Left kidney (tissue), 2 donors: ENCODE results near the gene ZNF280A. TPM values are rescaled to one million over a fixed set of nuclear protein-coding genes. Genes with fewer than 3 reads are reported as not detected.
"Not testable (repeated sequence)": the region's sequence is repeated elsewhere in the genome, so short reads cannot be mapped to it uniquely, and the experiment has no call there.

ENCODE experiments used
- DNase-seq: peaks from one replicate; pipeline ENCODE4 v3.0.0-alpha.2; 2013
- polyA plus RNA-seq: library from polyadenylated mRNA; unstranded; fragments of 120-200 nt; gene quantifications from one replicate; pipeline ENCODE4 v1.2.1, GENCODE V29; 2013; ENCODE audit not compliant: insufficient read length

The ZNF280A gene
- polyA plus RNA-seq, 1 donor = not detected

DNA sequence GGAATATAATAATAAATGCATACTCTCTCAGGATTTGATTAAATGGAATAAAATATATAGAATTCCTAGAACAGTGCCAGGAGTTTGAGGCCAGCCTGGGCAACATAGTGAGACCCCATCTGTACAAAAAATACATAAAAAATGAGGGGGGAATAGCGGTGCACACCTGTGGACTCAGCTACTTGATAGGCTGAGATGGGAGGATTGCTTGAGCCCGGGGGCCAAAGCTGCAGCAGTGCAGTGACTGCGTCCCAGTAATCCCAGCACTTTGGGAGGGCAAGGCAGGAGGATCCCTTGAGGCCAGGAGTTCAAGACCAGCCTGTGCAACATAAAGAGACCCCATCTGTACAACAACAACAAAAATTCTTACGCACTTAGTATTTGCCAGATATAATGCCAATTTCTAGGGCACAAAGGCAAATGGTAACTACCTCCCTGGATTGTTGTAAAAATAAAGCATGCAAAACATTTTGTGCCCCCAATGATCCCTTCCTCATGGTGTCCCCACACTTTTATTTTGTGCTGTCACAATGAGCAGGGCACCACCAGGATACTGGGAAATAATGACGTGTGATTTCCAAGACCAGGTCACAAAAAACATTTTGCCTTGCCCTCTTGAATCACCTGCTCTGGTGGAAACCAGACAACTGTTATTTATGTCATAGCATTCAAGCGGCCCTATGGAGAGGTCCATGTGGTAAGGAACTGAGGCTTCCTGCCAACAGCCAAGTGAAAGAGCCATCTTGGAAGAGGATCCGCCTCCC lies 18.3 kb upstream of the ZNF280A start:
- no peak for DNase-seq

- no peak for DNase-seq
Measured at GRCh38 chr22:22536916-22537315, 16.8 kb upstream of the ZNF280A start.

DNA sequence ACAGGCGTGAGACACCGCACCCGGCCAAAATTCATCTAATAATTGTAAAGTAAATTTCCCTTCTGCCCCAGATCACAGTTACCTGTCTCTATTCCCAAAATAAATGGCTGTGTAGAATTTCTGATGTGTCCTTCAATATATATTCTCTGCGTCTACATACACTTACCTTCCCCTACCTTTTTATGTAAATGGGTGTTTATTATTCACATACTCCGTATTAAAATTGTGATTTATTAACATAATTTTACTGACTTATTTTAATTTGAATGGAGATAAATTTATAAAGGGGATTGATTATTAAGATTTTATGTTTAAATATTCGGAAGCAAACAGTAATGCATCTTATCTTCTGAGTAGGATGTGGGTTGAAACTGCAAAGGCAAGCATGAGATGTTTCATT lies 16.4 kb upstream of the ZNF280A start:
- no peak for DNase-seq

DNA sequence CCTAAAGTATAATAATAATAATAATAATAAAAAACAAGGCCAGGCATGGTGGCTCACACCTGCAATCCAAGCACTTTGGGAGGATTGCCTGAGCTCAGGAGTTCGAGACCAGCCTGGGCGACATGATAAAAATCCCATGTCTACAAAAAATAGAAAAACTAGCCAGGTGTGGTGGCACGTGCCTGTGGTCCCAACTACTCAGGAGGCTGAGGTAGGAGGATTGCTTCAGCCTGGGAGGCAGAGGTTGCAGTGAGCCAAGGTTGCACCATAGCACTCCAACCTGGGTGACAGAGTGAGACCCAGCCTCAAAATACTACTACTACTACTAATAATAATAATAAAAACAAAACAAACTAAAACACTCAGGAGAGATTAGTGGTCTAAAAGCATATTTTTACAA lies 15.6 kb upstream of the ZNF280A start:
- DNase-seq = no peak

DNA sequence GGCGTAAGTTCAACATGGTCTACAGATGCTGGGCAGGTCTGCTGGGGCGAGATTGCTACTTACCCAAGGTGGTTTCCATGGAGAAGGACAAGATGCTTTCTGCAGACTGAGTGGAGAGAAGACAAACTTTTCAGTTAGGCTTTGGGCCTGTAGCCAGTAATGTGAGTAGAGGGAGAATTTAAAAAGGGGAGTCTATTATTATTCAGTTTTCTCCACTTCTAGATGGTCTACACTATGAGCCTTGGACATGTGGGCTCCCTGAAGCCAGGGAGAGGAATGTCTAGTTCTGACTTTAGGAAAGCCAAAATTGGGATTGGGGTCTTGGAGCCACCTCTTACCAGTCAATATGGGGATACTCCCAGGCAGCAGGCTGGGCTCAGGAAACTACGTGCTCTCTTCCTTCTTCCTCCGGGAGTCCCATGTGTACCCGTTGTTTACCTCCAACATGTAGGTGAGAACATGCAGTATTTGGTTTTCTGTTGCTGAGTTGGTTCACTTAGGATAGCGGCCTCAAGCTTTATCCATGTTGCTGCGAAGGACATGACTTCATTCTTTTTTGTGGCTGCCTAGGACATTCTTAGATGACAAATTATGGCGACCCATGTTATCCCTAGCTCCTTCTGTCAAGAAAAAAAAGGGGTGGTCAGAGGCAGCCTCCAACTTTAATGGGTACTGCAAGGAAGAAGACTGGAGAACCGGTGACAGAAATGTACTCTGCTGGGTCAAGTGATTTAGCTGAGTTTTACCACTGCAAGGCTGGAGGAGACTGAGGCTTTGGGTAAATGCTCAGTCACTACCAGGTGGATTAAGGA lies 14.7 kb upstream of the ZNF280A start:
- DNase-seq = no peak

DNA sequence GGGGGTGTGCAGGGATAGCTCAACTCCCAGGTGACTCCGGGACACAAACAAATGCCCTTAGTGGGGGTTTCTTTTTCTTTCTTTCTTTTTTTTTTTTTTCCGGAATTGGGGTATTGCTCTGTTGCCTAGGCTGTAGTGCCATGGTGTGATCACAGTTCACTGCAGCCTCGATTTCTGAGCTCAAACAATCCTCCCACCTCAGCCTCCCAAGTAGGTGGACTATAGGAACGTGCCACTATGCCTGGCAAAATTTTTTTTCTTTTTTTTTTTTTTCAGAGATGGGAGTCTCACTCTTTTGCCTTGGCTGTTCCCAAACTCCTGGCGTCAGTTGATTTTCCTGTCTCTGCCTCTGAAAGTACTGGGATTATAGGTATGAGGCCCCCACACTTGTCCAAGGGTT lies 13.8 kb upstream of the ZNF280A start:
- no peak for DNase-seq

- no peak for DNase-seq
Measured at GRCh38 chr22:22533417-22533816, 13.3 kb upstream of the ZNF280A start.

DNA sequence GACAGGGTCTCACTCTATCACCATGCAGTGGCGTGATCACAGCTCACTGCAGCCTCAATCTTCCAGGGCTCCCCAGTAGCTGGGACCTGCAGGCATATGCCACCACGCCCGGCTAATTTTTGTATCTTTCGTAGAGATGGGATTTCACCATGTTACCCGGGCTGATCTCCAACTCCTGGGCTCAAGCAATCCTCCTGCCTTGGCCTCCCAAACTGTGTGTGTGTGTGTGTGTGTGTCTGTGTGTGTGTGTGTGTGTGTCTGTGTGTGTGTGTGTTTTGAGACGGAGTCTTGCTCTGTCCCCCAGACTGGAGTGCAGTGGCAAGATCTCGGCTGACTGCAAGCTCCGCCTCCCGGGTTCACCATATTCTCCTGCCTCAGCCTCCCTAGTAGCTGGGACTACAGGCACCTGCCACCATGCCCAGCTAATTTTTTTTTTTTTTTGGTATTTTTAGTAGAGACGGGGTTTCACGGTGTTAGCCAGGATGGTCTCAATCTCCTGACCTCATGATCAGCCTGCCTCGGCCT lies 12.5 kb upstream of the ZNF280A start:
- DNase-seq = not testable (repeated sequence)

- no peak for DNase-seq
Measured at GRCh38 chr22:22531770-22532546, 11.9 kb upstream of the ZNF280A start.

- no peak for DNase-seq
Measured at GRCh38 chr22:22528780-22529179, 8.7 kb upstream of the ZNF280A start.

DNA sequence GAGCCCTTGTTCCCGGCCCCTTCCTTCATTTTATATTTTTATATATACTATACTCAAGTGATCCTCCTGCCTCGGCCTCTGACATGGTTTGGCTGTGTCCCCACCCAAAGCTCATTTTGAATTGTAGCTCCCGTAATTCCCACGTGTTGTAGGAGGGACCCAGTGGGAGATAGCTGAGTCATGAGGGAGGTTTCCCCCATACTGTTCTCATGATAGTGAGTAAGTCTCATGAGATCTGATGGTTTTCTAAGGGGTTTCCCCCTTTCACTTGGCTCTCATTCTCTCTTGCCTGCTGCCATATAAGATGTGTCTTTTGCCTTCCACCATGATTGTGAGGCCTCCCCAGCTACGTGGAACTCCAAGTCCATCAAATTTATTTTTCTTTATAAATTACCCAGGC lies 7.2 kb upstream of the ZNF280A start:
- DNase-seq = no peak

DNA sequence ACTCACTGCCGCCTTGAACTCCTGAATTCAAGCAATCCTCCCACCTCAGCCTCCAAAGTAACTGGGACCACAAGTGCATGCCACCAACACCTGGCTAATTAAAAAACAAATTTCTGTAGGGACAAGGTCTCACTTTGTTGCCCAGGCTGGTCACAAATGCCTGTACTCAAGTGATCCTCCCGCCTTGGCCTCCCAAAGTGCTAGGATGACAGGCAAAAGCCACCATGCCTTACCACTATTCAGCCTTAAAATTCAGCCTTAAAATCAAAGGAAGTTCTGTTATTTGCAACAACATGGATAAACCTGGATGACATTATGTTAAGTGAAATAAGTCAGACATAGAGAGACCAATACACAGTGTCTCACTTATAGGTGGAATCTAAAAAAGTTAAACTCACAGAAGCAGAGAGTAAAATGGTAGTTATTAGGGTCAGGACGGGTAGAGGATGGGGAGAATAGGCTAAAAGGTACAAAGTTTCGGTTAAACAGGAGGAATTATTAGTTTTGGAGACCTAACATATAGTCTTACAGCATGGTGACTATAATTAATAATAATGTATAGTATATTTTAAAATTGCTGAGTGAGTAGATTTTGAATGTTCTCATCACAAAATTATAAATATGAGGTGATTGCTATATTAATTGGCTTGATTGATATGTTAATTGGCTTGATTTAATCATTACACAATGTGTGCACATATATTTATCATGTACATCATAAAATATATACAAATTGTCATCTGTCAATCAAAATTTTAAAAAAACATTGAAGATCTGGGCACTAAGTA lies 6.2 kb upstream of the ZNF280A start:
- DNase-seq = no peak

- no peak for DNase-seq
Measured at GRCh38 chr22:22523494-22523893, 3.4 kb upstream of the ZNF280A start.

DNA sequence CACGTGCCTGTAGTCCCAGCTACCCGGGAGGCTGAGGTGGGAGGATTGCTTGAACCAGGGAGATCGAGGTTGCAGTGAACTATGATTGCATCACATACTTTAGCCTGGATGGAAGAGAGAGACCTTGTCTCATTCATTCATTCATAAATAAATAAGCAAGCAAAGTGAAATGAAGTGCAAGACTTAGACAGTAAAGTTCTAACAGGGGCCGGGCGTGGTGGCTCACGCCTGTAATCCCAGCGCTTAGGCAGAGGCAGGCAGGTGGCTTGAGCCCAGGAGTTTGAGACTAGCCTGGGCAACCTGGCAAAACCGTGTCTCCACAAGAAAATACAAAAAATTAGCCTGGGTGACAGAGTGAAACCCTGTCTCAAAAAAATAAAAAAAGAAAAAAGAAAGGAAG lies 1.6 kb upstream of the ZNF280A start:
- DNase-seq = no peak

DNA sequence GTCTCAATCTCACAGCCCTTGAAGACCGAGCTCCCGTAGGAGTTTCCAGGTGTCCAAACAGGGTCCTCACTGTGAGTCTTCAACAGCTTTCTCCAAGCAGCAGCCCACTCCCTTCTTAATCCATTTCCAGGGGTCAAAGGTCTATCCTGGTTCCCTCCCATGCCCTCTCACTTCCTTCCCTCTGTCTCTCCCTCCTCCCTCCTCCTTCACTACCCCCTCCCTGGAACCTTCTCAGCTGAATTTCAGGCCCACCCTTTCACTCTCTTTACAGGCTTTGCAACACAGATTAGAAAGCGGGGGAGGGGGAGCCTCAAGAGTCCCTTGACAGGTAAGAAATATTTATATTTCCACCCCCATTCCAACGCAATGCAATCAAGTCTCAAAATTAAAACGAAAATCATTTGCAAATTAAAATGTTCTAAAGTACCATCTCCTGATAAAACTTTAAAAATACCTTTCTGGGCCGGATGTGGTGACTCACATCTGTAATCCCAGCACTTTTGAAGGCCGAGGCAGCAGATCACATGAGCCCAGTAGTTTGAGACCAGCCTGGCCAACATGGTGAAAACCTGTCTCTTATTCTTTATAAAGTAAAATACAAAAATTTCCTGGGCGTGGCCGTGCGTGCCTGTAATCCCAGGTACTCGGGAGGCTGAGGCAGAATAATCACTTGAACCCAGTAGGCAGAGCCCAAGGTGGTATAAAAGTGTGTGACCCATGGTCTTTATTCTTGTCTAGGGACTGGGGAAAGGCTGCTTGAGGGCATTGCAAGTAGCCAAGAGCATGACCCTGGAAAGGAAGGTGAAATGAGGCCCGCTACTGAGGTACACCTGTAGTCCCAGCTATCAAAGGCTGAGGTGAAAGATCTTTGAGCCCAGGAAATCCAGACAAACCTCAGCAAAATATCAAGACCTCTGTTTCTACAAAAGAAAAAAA lies 865 bp upstream of the ZNF280A start:
- no peak for DNase-seq

DNA sequence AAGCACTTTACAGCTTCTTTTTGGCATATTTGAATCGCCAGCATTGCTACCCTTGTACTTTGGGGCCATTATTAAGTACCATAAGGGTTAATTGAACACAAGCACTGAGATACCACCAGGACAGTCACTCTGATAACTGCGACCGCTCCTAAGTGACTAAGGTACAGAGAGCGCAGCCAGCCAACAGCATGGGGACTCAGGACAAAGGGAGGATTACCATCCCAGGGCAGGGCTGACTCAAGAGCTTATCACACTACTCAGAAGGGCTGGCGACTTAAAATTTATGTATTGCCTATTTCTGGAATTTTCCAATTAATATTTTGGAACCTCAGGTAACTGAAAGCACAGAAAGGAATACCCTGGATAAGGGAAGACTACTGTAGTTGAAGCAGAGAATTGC lies 479 bp downstream of the ZNF280A start:
- DNase-seq = no peak

GRCh38 chr22:22516992-22517391 lies 3.1 kb downstream of the ZNF280A start:
- DNase-seq = no peak

GRCh38 chr22:22515890-22516289 lies 4.2 kb downstream of the ZNF280A start:
- no peak for DNase-seq

DNA sequence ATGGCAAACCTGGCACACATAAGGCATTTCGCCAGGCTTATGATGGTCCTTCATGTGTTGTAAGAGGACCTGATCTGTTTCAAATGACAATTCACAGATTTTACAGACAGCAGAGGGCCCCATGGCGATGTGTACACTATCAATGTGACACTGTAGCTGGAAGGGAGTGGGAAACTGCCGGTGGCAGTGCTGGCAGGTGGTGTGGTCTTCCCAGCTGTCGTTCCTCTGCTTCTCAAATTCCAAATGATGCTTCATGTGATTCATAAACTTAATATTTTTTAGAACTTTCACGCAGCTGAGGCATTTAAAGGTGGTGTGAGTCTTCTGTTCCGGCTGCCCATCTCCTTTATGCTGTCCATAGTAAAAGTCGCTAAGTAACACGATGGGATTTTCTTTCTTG lies 5.6 kb downstream of the ZNF280A start:
- not testable (repeated sequence) for DNase-seq

GRCh38 chr22:22513619-22514018 lies 6.5 kb downstream of the ZNF280A start:
- DNase-seq = no peak

DNA sequence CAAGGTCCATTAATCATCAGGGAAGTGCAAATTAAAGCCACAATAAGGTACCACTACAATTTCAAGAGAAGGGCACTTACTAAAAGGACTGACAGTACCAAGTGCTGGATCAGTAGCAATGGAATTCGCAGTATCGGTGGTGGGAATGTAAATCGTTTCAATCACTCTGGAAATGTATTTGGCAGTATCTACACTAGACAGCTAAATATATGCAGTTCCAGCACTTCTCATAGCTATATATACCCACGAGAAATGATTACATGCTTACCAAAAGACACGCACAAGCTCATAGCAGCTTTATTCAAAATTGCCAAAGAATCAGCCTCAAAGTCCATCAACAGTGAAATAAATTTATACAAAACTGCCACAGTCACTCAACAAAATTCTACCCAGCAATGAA lies 7.1 kb downstream of the ZNF280A start:
- DNase-seq = no peak
